Measurements from ENCODE around the gene CD81.

- no peak for TF ChIP-seq EZH2 (IDR thresholded peaks at IDR 0.05; ENCODE audit: low read depth, unreplicated experiment)
- no peak for TF ChIP-seq CTCF (conservative IDR thresholded peaks at IDR 0.05; ENCODE audit: low read depth in 2 of 2)
- TF ChIP-seq JUNB (IDR thresholded peaks at IDR 0.05; ENCODE audit: unreplicated experiment) = no peak
- no peak for TF ChIP-seq ZNF331 (CRISPR knock-in tag; IDR thresholded peaks at IDR 0.05; ENCODE audit: low read depth)
- TF ChIP-seq REST (IDR thresholded peaks at IDR 0.05; ENCODE audit: unreplicated experiment) = no peak
- TF ChIP-seq ZNF114 (CRISPR knock-in tag; IDR thresholded peaks at IDR 0.05) = no peak
- no peak for TF ChIP-seq CREB1 (CRISPR knock-in tag; IDR thresholded peaks at IDR 0.05; ENCODE audit: low read depth)
- TF ChIP-seq EZH2phosphoT487 (IDR thresholded peaks at IDR 0.05; ENCODE audit: unreplicated experiment) = no peak
- no peak for TF ChIP-seq NANOG (IDR thresholded peaks at IDR 0.05; ENCODE audit: borderline replicate concordance)
- no peak for TF ChIP-seq POLR2AphosphoS5 (IDR thresholded peaks at IDR 0.05; ENCODE audit: low read depth)
Observed at GRCh38 chr11:2357246-2357645, 19.9 kb upstream of the CD81 start.
